Activated CD4-positive, alpha-beta T cell treated with anti-CD3 and anti-CD28 coated beads, Interleukin-2, amount 50 U/mL, for 48 hours (primary cell): Measurements from ENCODE around the gene ABCG4.
"Not testable (repeated sequence)": the region's sequence is repeated elsewhere in the genome, so short reads cannot be mapped to it uniquely, and the experiment has no call there.

ENCODE experiments used
- DNase-seq, 2 experiments: peaks; one replicate each; pipeline ENCODE4 v3.0.0-alpha.2; 2020

ABCG4 gene

DNA sequence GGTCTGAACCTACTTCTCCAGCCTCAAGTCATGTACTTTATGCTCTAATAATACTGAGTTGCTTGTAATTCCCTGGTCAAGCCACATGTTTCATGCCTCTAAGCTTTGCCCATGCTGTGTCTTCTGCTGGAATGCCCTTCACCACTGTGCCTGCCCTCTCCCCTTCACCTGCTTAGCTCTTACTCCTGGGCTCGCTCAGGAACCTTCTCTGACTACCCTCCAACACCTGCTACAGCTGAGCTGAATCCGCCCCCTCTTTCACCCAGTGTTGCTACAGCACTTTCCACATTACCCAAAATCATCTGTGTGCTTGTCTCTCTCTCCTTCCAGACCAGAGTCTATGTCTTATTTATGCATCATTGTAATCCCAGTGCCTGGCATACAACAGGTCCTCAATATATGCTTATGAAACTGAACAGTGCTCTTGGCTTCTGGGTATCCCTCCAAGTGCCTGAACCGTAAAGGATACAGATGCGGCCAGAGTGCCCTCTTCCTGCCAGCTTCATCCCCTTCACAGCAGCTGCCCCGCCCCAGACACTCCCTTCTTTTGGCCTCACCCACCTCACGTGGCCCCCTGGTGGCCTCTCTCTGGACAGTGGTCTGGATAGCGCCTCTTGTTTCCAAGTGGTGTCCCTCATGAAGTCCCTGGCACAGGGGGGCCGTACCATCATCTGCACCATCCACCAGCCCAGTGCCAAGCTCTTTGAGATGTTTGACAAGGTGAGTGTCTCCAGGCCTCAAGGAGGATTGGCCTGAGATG lies 7.1 kb downstream of the ABCG4 start:
- DNase-seq, result no peak

DNA sequence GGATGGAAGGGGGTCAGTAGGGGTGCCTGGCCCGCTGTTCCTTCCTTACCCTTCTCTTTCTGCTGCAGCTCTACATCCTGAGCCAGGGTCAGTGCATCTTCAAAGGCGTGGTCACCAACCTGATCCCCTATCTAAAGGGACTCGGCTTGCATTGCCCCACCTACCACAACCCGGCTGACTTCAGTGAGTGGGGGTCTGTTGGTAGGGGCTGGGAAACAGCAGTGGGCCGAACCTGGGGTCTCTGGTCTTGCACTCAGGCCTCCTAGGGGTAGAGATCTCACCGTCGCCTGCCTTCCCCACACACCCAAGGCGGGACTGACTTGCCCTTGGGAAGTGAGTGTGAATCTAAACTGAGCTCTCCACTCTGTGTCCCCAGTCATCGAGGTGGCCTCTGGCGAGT lies 7.6 kb downstream of the ABCG4 start:
- no peak for DNase-seq

DNA sequence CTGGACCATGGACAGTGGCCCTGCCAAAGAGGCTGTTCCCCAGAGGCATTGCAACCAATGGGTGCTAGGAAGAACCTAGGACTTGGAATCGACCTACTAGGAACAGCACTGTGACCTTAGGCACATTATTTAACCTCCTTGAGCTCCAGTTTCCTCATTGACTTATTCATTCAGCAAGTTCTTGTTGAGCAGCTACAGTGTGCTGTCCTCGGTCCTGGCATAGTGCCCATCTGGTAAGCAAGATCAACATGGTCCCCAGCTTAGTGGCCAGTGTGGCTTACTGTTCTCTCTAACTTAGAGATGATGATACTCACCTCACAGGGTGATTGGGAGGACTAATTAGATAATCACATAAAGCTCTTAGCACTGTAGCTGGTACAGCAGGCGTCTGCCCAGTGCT lies 8.2 kb downstream of the ABCG4 start:
- no peak for DNase-seq

DNA sequence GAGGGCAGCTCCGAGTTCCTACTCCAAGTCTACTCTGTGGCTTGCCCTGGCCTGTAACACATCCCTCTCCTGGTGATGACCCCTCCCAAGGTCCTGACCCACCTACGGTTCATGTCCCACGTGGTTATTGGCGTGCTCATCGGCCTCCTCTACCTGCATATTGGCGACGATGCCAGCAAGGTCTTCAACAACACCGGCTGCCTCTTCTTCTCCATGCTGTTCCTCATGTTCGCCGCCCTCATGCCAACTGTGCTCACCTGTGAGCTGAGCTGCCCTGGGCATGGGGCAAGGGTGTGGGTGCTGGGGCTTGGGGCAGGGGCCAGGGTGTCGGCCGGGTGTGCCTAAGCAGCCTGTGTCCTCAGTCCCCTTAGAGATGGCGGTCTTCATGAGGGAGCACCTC lies 9.6 kb downstream of the ABCG4 start:
- no peak for DNase-seq

- DNase-seq, result no peak
Observed at GRCh38 chr11:119160151-119160550, 11.3 kb downstream of the ABCG4 start.

- DNase-seq, result no peak
Observed at GRCh38 chr11:119161871-119162270, 13.0 kb downstream of the ABCG4 start.

- no peak for DNase-seq
Observed at GRCh38 chr11:119166368-119167076, 17.7 kb downstream of the ABCG4 start.

DNA sequence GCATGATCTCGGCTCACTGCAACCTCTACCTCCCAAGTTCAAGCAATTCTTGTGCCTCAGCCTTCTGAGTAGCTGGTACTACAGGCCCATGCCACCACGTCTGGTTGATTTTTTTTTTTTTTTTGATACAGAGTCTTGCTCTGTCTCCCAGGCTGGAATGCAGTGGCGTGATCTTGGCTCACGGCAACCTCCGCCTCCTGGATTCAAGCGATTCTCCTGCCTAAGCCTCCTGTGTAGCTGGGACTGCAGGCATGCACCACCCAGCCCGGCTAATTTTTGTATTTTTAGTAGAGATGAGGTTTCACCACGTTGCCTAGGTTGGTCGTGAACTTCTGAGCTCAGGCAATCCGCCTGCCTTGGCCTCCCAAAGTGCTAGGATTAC lies 18.2 kb downstream of the ABCG4 start:
- DNase-seq, result not testable (repeated sequence)

- DNase-seq, result no peak
Observed at GRCh38 chr11:119167933-119168332, 19.1 kb downstream of the ABCG4 start.

DNA sequence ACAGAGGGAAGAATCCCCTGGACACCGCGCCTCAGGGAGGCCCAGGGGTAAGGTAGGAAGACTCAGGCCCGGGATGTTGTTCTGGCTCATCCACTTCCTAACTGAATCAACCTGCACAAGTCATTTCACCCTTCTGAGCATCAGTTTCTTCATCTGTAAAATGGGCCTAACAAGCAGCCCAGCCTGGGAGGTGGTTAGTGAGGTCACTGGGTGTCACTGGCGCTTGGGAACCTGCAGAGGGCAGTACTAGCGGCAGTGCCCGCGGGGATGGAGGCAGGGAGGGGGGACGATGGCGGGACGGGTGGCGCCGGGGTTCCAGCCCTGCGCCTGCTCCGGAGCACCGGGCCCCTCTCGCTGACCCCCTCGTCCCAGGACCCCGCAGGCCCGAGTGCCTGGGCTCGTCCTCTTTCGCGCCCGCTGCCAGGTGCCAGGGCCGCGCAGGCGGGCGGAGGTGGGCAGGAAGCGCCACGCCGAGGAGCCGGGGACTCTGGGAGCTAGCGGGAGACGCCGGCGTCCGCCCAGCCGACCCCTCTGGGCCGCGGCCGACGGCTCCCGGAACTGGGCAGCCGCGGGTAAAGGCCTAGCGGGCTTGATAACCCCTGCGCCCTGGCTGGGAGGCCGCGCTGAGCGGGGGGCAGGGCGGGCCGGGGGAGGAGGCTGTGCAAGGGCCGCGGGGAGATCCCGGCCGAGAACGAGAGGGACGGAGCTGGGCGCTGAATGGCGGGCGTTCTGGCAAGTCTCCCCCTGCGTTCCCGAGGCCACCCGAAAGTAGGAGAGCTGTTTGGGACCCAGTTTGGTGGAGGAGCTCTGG lies 19.8 kb downstream of the ABCG4 start, which contains the start of gene NLRX1:
NLRX1 (plus strand) TSS at position 255 of the 811 bp plus-strand sequence. CDS start 2,679 bp downstream, outside the sequence.
- DNase-seq, result peak; percentile 85 to 89

- peak; percentile 52 to 60 for DNase-seq
Observed at GRCh38 chr11:119169282-119169719, 20.4 kb downstream of the ABCG4 start.

- DNase-seq, result no peak
Observed at GRCh38 chr11:119172513-119172912, 23.7 kb downstream of the ABCG4 start.

- DNase-seq, result no peak
Observed at GRCh38 chr11:119173453-119173852, 24.6 kb downstream of the ABCG4 start.

- no peak for DNase-seq
Observed at GRCh38 chr11:119175493-119176077, 26.7 kb downstream of the ABCG4 start.

GRCh38 chr11:119178166-119178680 lies 29.4 kb downstream of the ABCG4 start:
- DNase-seq, result no peak

DNA sequence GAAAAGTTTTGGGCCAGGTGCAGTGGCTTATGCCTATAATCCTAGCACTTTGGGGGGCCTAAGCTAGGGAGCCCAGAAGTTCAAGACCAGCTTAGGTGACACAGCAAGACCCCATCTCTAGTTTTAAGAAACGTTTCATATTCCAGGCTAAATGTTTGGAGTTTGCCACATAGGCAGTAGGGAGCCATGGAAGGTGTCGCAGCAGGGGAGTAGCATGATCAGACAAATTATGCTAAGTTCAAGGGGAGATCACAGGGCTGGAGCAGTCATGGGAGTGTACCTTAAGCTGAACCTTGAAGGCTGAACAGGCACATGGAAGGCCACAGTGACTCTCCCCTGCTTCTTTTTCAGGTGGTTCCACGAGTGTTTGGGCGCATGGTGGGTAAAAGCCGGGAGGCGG lies 30.5 kb downstream of the ABCG4 start:
- DNase-seq, result no peak

DNA sequence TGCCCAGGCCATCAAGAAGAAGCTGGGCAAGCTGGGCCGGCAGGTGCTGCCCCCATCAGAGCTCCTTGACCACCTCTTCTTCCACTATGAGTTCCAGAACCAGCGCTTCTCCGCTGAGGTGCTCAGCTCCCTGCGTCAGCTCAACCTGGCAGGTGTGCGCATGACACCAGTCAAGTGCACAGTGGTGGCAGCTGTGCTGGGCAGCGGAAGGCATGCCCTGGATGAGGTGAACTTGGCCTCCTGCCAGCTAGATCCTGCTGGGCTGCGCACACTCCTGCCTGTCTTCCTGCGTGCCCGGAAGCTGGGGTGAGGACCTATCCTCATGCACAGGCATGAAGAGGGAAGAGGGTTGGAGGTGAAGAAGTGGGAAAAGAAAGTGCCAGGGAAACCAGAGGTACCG lies 31.1 kb downstream of the ABCG4 start:
- no peak for DNase-seq

DNA sequence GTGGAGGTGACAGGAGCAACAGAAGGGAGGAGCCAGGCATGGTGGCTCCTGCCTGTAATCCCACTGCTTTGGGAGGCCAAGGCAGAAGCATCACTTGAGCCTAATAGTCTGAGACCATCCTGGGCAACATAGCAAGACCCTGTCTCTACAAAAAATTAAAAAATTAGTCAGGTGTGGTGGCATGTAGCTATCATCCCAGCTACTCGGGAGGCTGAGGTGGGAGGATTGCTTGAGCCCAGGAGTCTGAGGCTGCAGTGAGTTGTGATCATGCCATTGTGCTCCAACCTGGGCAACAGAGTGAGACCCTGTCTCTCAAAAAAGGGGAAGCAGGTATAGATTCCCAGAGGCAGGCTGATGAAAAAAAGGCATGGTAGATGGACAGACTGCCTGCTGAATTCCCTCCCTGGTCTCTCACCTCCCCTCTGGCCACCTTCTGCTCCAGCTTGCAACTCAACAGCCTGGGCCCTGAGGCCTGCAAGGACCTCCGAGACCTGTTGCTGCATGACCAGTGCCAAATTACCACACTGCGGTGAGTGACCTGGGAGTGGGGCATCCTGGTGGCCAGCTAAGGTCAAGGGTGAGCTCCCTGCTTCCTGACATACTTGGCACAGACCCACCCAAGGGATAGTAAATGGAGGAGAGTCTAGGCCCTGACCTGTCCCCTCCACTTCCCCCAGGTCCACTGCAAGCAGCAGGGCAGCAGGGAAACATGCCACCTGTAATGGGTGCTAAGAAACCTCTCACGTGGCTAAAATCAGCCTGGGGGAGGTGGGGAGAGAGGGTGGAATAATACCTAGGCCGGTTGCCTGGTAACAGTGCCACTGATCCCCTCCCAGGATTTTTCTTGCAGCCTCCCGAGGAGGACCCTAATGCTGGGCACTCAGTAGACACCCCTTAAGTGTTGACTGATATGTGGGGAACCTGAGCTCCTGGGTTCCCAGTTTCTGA lies 32.2 kb downstream of the ABCG4 start:
- no peak for DNase-seq

- DNase-seq, result no peak
Observed at GRCh38 chr11:119181677-119182412, 33.0 kb downstream of the ABCG4 start.

GRCh38 chr11:119184399-119184798 lies 35.5 kb downstream of the ABCG4 start:
- peak in 1 of 2 experiments; percentile 10 for DNase-seq
